Measurements from ENCODE around the gene ALDH3B1.
A peak's percentile ranks its signal among the peaks of the same experiment; 100 is the strongest.

Gene ALDH3B1

DNA sequence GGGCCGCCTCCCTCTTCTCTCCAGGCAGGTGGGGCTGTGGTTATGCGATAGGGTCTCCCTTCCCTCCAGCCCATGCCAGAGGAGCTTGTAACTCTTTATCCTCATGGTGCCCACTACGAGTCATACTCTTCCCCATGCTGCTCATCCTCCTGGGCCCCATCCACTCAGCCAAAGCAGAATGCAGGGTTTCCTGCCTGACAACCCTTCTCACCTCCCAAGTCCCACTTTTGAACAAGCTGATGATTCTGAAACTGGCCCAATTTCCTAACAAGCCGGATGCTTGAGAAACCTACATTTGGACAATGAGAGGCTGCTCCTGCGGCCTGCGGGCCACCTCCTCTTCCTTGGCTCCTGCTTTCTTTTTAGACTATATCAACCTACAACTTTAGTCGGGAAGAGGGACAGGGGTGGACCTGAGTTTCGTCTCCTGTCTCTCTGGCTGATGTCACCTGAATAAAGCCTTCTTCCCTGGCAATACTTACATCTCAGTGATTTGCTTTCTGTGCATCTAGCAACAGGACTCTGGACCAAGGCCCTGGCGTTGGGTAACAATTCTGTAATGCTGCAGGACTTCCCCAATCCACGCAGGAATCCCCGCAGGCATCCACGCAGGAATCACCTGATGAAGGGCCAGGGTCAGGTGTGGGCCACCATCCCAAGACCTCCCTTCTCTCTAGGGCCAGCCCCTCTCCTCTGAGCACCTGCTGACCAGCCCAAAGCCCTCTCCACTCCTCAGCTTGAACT, 18.8 kb downstream of the ALDH3B1 start:
- DNase-seq (ENCODE audit: low read depth), result peak; percentile 80
- H3K4me3 ChIP-seq (ENCODE audit: control insufficient read depth, low read depth, low read length), result no peak overlapping the region
- no peak for TF ChIP-seq CTCF (conservative IDR thresholded peaks at IDR 0.05; ENCODE audit: control insufficient read depth, insufficient read depth, low read depth, low read length)

DNA sequence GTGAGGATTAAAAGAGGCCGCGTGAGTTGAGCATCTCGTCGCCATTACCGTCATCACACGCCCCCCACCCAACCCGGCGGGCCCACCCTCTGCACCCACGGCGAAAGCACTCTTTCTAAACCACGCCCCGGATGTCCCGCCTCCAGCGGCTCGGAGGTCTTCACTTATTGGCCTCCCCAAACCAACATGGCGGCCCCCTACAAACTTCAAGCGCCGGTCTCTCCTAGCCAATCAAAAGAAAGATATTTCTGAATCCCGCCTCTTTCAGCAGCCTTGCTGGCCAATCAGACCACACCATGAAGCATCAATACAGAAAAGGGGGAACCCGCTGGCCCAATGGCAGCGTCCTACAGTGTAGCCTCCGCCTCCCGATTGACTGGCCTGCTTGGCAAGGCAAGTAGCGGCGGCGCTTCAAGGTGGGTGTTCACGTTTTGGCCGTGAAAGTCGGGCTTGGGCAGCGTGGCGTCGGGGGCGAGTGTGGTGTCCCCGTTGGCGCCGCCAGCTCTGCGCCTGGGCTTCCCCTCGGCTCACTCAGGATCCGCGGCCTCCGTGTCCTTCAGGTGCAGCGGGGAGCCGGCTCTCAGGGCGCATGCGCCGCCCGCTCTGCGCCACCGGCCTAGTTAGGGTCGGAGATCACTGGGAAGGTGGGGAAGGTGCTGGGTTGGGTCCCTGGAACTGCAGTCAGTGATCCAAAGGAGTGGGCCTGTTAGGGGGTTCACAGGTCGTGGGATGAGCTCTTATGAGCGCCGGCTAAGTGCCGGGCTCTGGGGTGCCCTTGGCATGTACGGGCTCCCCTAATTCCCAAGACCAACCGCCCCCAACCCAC, 20.4 kb downstream of the ALDH3B1 start, which contains the start of gene NDUFS8:
NDUFS8 (plus strand) TSS at position 364 of the 826 bp plus-strand sequence. CDS start 1,471 bp downstream, outside the sequence.
- peak; percentile 99 for DNase-seq (ENCODE audit: low read depth)
- no peak for TF ChIP-seq CTCF (conservative IDR thresholded peaks at IDR 0.05; ENCODE audit: control insufficient read depth, insufficient read depth, low read depth, low read length)
- peak within 1 kb of the TSS; percentile 58 for H3K4me3 ChIP-seq (ENCODE audit: control insufficient read depth, low read depth, low read length)

- no peak for TF ChIP-seq CTCF (conservative IDR thresholded peaks at IDR 0.05; ENCODE audit: control insufficient read depth, insufficient read depth, low read depth, low read length)
- no peak for DNase-seq (ENCODE audit: low read depth)
Observed at GRCh38 chr11:68031144-68031464, 21.0 kb downstream of the ALDH3B1 start.

GRCh38 chr11:68032003-68032402, 21.9 kb downstream of the ALDH3B1 start:
- no peak for DNase-seq (ENCODE audit: low read depth)
- no peak for TF ChIP-seq CTCF (conservative IDR thresholded peaks at IDR 0.05; ENCODE audit: control insufficient read depth, insufficient read depth, low read depth, low read length)
- no peak overlapping the region for H3K4me3 ChIP-seq (ENCODE audit: control insufficient read depth, low read depth, low read length)

More at GRCh38 chr11:68031144-68031464, 21.0 kb downstream of the ALDH3B1 start:
- H3K4me3 ChIP-seq (ENCODE audit: control insufficient read depth, low read depth, low read length), result peak overlapping the region; percentile 58

DNA sequence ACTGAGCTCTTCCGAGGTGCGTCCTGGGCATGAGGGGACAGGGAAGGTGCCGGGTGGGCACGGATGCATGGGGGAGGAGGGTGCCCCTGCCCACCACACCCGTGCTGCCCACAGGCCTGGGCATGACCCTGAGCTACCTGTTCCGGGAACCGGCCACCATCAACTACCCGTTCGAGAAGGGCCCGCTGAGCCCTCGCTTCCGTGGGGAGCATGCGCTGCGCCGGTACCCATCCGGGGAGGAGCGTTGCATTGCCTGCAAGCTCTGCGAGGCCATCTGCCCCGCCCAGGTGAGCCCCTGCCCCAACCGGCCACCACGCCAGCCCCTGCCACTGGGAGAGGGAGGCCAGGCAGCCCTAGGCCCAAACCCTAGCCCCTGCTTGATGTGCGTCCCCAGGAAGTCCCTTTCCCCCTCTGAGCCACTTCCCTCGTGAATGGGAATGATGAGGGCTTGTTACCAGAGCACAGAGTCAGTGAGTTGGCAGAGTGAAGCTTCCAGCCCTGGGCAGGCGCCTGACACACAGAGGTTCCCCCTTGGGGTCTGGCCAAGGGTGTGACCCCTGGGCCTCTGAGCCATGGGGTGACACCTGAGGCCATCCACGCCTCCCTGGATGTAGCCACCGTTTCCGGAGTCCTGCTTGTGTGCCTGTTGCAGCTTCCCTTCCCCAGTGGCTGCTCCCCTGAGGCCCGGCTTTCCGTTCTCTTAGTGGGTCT, 23.0 kb downstream of the ALDH3B1 start:
- TF ChIP-seq CTCF (conservative IDR thresholded peaks at IDR 0.05; ENCODE audit: control insufficient read depth, insufficient read depth, low read depth, low read length), result no peak
- no peak overlapping the region for H3K4me3 ChIP-seq (ENCODE audit: control insufficient read depth, low read depth, low read length)
- no peak for DNase-seq (ENCODE audit: low read depth)

GRCh38 chr11:68033708-68034045, 23.6 kb downstream of the ALDH3B1 start:
- no peak overlapping the region for H3K4me3 ChIP-seq (ENCODE audit: control insufficient read depth, low read depth, low read length)
- no peak for DNase-seq (ENCODE audit: low read depth)
- TF ChIP-seq CTCF (conservative IDR thresholded peaks at IDR 0.05; ENCODE audit: control insufficient read depth, insufficient read depth, low read depth, low read length), result no peak

All from fibroblast of mammary gland (primary cell).